HFFc6 (cell line): ENCODE results near the gene KRT9. TPM values are rescaled to one million over a fixed set of nuclear protein-coding genes. Genes with fewer than 3 reads are reported as not detected.
A peak's percentile ranks its signal among the peaks of the same experiment; 100 is the strongest.

Experiments
- DNase-seq: peaks from one replicate; pipeline ENCODE4 v3.0.0-alpha.2; 2018
- H3K27ac Mint-ChIP-seq: 2 replicates; pipeline ENCODE4 v1.8.0; 2020; ENCODE audit warnings: mild to moderate bottlenecking, mixed read lengths
- H3K27me3 Mint-ChIP-seq: 2 replicates; pipeline ENCODE4 v1.8.0; 2021; ENCODE audit warnings: mild to moderate bottlenecking, moderate library complexity, mixed read lengths; ENCODE audit not compliant: insufficient read depth
- H3K36me3 Mint-ChIP-seq: 2 replicates; pipeline ENCODE4 v1.8.0; 2021; ENCODE audit warnings: low read depth, mixed read lengths
- H3K4me1 Mint-ChIP-seq: 2 replicates; pipeline ENCODE4 v1.8.0; 2020; ENCODE audit warnings: low read depth, mixed read lengths
- H3K4me3 Mint-ChIP-seq: 2 replicates; pipeline ENCODE4 v1.8.0; 2020; ENCODE audit warnings: mild to moderate bottlenecking, moderate library complexity, mixed read lengths
- H3K9me3 Mint-ChIP-seq: 2 replicates; pipeline ENCODE4 v1.8.0; 2020; ENCODE audit warnings: mild to moderate bottlenecking, mixed read lengths
- CTCF ChIP-seq: fragments of 200-600 bp; sonication (generic); IDR thresholded peaks from 2 replicates; pipeline ENCODE4 v1.5.0; 2021; ENCODE audit warnings: antibody characterized with exemption, mild to moderate bottlenecking
- total RNA-seq, 6 experiments: library from RNA; stranded (reverse); fragmentation: NEBNext Ultra II Directional; extraction: Animal tissue kit (Norgen Biotek cat#: 25700); gene quantifications; 2 replicates in 1 of 6; 3 replicates in 5 of 6; pipeline ENCODE4 v1.2.3, GENCODE V29; 2021

Gene KRT9
- total RNA-seq, 6 experiments from 2014 or later, result not detected

GRCh38 chr17:41524261-41524660, 47.6 kb downstream of the KRT9 start:
- Mint-ChIP-seq H3K36me3 (no peaks in the 10 kb centered on the region), H3K4me3 (no peak overlapping the region), H3K4me1 (peaks cover 49% of the 10 kb centered on the region), H3K9me3 (no peaks in the 10 kb centered on the region), H3K27ac (no peak overlapping the region), H3K27me3 (peaks cover 2% of the 10 kb centered on the region; the same call in 1 of the 2 replicates)
- TF ChIP-seq CTCF, result no peak
- no peak for DNase-seq

GRCh38 chr17:41523787-41524186, 48.1 kb downstream of the KRT9 start:
- Mint-ChIP-seq H3K27me3 (peaks cover 2% of the 10 kb centered on the region; the same call in 1 of the 2 replicates), H3K9me3 (no peaks in the 10 kb centered on the region), H3K27ac (peak overlapping the region; percentile 14), H3K4me1 (peaks cover 49% of the 10 kb centered on the region), H3K36me3 (no peaks in the 10 kb centered on the region), H3K4me3 (no peak overlapping the region)
- DNase-seq, result no peak
- TF ChIP-seq CTCF, result no peak

- no peak for TF ChIP-seq CTCF
- Mint-ChIP-seq H3K27me3 (no peaks in the 10 kb centered on the region), H3K4me3 (no peak overlapping the region), H3K27ac (peak overlapping the region; percentile 14; the same call in 1 of the 2 replicates), H3K36me3 (no peaks in the 10 kb centered on the region), H3K4me1 (peaks cover 45% of the 10 kb centered on the region), H3K9me3 (no peaks in the 10 kb centered on the region)
- no peak for DNase-seq
These were observed 48.6 kb downstream of the KRT9 start for GRCh38 chr17:41523225-41523593.

DNA sequence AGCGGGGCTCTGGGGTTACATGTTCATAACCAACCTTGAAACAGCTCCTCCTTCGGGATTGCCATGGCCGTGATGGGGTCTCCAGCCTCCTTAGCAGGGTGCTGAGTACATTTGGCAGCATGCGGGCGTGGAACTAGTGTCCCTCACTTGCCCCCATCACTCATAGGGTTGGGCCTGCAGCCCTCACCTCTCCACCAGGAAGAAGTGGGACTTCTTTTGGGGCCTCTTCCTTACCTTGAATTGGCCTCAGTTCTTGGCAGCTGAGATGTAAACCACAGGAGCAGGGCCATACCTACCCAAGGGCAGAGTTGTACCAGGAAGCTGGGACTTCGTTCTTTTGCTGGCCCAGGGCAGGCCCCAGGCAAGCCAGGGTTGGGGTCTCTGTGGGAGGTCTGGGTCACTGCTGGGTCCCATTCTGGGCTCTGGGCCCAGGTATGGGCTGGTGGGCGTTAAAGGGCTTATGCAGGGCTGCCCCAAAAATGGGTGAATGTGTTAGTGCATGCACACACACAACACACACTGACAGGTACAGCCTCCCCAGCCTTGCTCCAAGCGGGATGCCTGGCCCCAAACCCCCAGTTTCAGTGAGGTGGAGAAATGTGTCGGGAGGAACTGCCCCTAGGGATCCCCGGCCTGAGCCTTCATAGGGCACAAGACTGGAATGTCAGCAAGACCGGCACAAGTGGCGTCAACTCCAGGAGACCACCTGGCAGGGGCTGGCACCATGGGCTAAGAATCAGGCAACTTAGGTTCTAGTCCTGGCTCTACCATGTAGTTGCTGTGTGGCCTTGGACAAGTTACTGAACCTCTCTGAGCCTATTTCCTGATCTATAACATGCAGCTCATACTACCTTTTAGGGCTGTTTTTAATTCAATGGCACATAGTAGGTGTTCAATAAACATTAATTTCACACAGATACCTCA, 49.3 kb downstream of the KRT9 start:
- H3K27me3 Mint-ChIP-seq, result no peaks in the 10 kb centered on the region; the same call in 1 of the 2 replicates
- no peaks in the 10 kb centered on the region for H3K9me3 Mint-ChIP-seq
- H3K4me3 Mint-ChIP-seq, result no peak overlapping the region
- no peak for TF ChIP-seq CTCF
- H3K4me1 Mint-ChIP-seq, result peaks cover 44% of the 10 kb centered on the region
- H3K27ac Mint-ChIP-seq, result peak overlapping the region; percentile 92
- no peaks in the 10 kb centered on the region for H3K36me3 Mint-ChIP-seq
- no peak for DNase-seq

- Mint-ChIP-seq H3K4me3 (peak overlapping the region; percentile 53), H3K9me3 (no peaks in the 10 kb centered on the region), H3K4me1 (peaks cover 44% of the 10 kb centered on the region), H3K36me3 (no peaks in the 10 kb centered on the region), H3K27me3 (peaks cover 1% of the 10 kb centered on the region), H3K27ac (peak overlapping the region; percentile 92)
- peak; percentile 87 for DNase-seq
- peak; percentile 40 for TF ChIP-seq CTCF
These were observed 50.1 kb downstream of the KRT9 start for GRCh38 chr17:41521574-41522261.
